ENCODE data around the gene PTS.
"Not testable (repeated sequence)": the region's sequence is repeated elsewhere in the genome, so short reads cannot be mapped to it uniquely, and the experiment has no call there.

The PTS gene

GRCh38 chr11:112226062-112226830 is at the start of gene PTS:
Gene PTS (plus strand): TSS chr11:112226428. CDS start chr11:112226444, 16 bp downstream.
- DNase-seq = peak; percentile 87 to 97

GRCh38 chr11:112177589-112177988 is 48.6 kb upstream of the PTS start:
- DNase-seq = no peak

- no peak for DNase-seq
These were observed 47.8 kb upstream of the PTS start for GRCh38 chr11:112178428-112178827.

- no peak for DNase-seq
These were observed 47.3 kb upstream of the PTS start for GRCh38 chr11:112178936-112179335.

- DNase-seq = no peak
These were observed 46.6 kb upstream of the PTS start for GRCh38 chr11:112179601-112180000.

- no peak for DNase-seq
These were observed 43.4 kb upstream of the PTS start for GRCh38 chr11:112182867-112183266.

GRCh38 chr11:112185883-112186282 is 40.3 kb upstream of the PTS start:
- DNase-seq = no peak

GRCh38 chr11:112186304-112186703 is 39.9 kb upstream of the PTS start:
- DNase-seq = no peak

GRCh38 chr11:112195113-112195512 is 31.1 kb upstream of the PTS start:
- DNase-seq = not testable (repeated sequence)

- no peak for DNase-seq
These were observed 30.3 kb upstream of the PTS start for GRCh38 chr11:112195951-112196351.

- no peak for DNase-seq
These were observed 29.6 kb upstream of the PTS start for GRCh38 chr11:112196519-112197087.

- not testable (repeated sequence) for DNase-seq
These were observed 27.1 kb upstream of the PTS start for GRCh38 chr11:112199101-112199500.

- no peak for DNase-seq
These were observed 26.0 kb upstream of the PTS start for GRCh38 chr11:112200252-112200651.

- no peak for DNase-seq
These were observed 20.2 kb upstream of the PTS start for GRCh38 chr11:112206071-112206470.

- no peak for DNase-seq
These were observed 15.3 kb upstream of the PTS start for GRCh38 chr11:112210890-112211289.

- DNase-seq = no peak
These were observed 14.7 kb upstream of the PTS start for GRCh38 chr11:112211536-112211935.

- no peak for DNase-seq
These were observed 13.9 kb upstream of the PTS start for GRCh38 chr11:112212290-112212689.

GRCh38 chr11:112212710-112213109 is 13.5 kb upstream of the PTS start:
- no peak for DNase-seq

GRCh38 chr11:112213753-112214152 is 12.5 kb upstream of the PTS start:
- DNase-seq = no peak

- no peak for DNase-seq
These were observed 10.6 kb upstream of the PTS start for GRCh38 chr11:112215621-112216020.

GRCh38 chr11:112216561-112217105 is 9.6 kb upstream of the PTS start:
- DNase-seq = no peak

GRCh38 chr11:112219476-112220232 is 6.6 kb upstream of the PTS start:
- peak; percentile 80 to 91 for DNase-seq

GRCh38 chr11:112221274-112221835 is 4.9 kb upstream of the PTS start:
- no peak for DNase-seq
